Keratinocyte (primary cell): Measurements from ENCODE around the gene CDKAL1. TPM values are rescaled to one million over a fixed set of nuclear protein-coding genes. Genes with fewer than 3 reads are reported as not detected.

Experiments used
- DNase-seq: peaks from one replicate; pipeline ENCODE4 v3.0.0-alpha.2; 2011; ENCODE audit warnings: low read depth, missing footprints, low spot score
- FAIRE-seq: peaks from 2 replicates; lab custom pipeline; 2011; peaks lifted over from hg19 to GRCh38; lab: Jason Lieb, UNC
- H2AFZ ChIP-seq: 2 replicates; pipeline ENCODE4 v1.6.0; 2012; ENCODE audit warnings: low read length, control low read depth, inconsistent platforms; ENCODE audit not compliant: control insufficient read depth
- H3K27ac ChIP-seq: 2 replicates; pipeline ENCODE4 v1.5.1; 2011; ENCODE audit warnings: low read length; ENCODE audit not compliant: control insufficient read depth, insufficient read depth
- H3K27me3 ChIP-seq: 3 replicates; pipeline ENCODE4 v1.6.0; 2011; ENCODE audit warnings: low read length; ENCODE audit not compliant: control insufficient read depth, insufficient read depth; ENCODE audit errors: extremely low read depth
- H3K36me3 ChIP-seq, 2 experiments: 2 replicates in 1 of 2; 3 replicates in 1 of 2; pipeline ENCODE4 v1.5.1; 2011; ENCODE audit warnings: low read length in 2 of 2, mild to moderate bottlenecking in 1 of 2; ENCODE audit not compliant: control insufficient read depth in 2 of 2, insufficient read depth in 2 of 2; ENCODE audit errors: extremely low read depth in 1 of 2
- H3K4me1 ChIP-seq: 3 replicates; pipeline ENCODE4 v1.5.1; 2011; ENCODE audit warnings: low read length; ENCODE audit not compliant: control insufficient read depth, insufficient read depth; ENCODE audit errors: extremely low read depth
- H3K4me2 ChIP-seq: 3 replicates; pipeline ENCODE4 v1.6.0; 2011; ENCODE audit warnings: low read depth, low read length; ENCODE audit not compliant: control insufficient read depth, insufficient read depth; ENCODE audit errors: extremely low read depth
- H3K4me3 ChIP-seq, 3 experiments: fragments of 200-600 bp in 1 of 3; sonication (generic) in 1 of 3; 2 replicates in 2 of 3; 3 replicates in 1 of 3; pipeline ENCODE4 v1.5.1; 2011 to 2016; ENCODE audit warnings: low read length in 3 of 3, mild to moderate bottlenecking in 3 of 3, control low read depth in 2 of 3, inconsistent platforms in 1 of 3, low read depth in 1 of 3, mixed read lengths in 1 of 3, mixed run types in 1 of 3, moderate library complexity in 1 of 3; ENCODE audit not compliant: control insufficient read depth in 2 of 3, insufficient read depth in 2 of 3; ENCODE audit errors: extremely low read depth in 1 of 3
- H3K79me2 ChIP-seq: 2 replicates; pipeline ENCODE4 v1.6.0; 2012; ENCODE audit warnings: low read length; ENCODE audit not compliant: control insufficient read depth, insufficient read depth
- H3K9ac ChIP-seq: 3 replicates; pipeline ENCODE4 v1.6.0; 2011; ENCODE audit warnings: low read length; ENCODE audit not compliant: control insufficient read depth, insufficient read depth; ENCODE audit errors: extremely low read depth
- H3K9me1 ChIP-seq: 3 replicates; pipeline ENCODE4 v1.6.0; 2011; ENCODE audit warnings: low read length; ENCODE audit not compliant: control insufficient read depth, insufficient read depth; ENCODE audit errors: extremely low read depth
- H3K9me3 ChIP-seq: 2 replicates; pipeline ENCODE4 v1.5.1; 2012; ENCODE audit warnings: low read depth, low read length; ENCODE audit not compliant: control insufficient read depth
- H4K20me1 ChIP-seq: 3 replicates; pipeline ENCODE4 v1.6.0; 2011; ENCODE audit warnings: low read length; ENCODE audit not compliant: control insufficient read depth, insufficient read depth; ENCODE audit errors: extremely low read depth
- EZH2 ChIP-seq: IDR thresholded peaks from one replicate; pipeline ENCODE4 v1.6.1; 2012; ENCODE audit warnings: inconsistent platforms, mild to moderate bottlenecking, low read length, moderate library complexity
- dilution Hi-C: fragments of 300-500 bp; cut with MboI; formaldehyde crosslinking; loops from one replicate; pipeline ENCODE4 v1.7.0; 2020; ENCODE audit warnings: low sequenced_read_pairs; ENCODE audit not compliant: extremely low pct_ligation_motif_present
- polyA plus RNA-seq, 5 experiments: library from polyadenylated mRNA; depleted of rRNA in 3 of 5; stranded (reverse) in 3 of 5; stranded (forward) in 1 of 5; unstranded in 1 of 5; fragments of >200 nt; gene quantifications; 1 replicate in 1 of 5; 2 replicates in 3 of 5; 3 replicates in 1 of 5; pipeline versions ENCODE4 v1.2.1 to v1.2.3, GENCODE V29; 2011 to 2012; ENCODE audit warnings: missing spikeins in 2 of 5, low read depth in 1 of 5, low replicate concordance in 1 of 5
- TF ChIP-seq, protein P1 (sequence below), 3 experiments: IDR thresholded peaks in 1 of 3; conservative IDR thresholded peaks in 1 of 3; optimal IDR thresholded peaks in 1 of 3; 2 replicates in 2 of 3; 3 replicates in 1 of 3; pipeline versions ENCODE3 to v1.5.1; 2011; ENCODE audit warnings: low read length in 3 of 3, mild to moderate bottlenecking in 3 of 3, moderate library complexity in 2 of 3, control low read depth in 1 of 3, inconsistent platforms in 1 of 3; ENCODE audit not compliant: insufficient read depth in 2 of 3; ENCODE audit errors: extremely low read depth in 1 of 3

Gene CDKAL1
- polyA plus RNA-seq, 1 donor (not counting 4 experiments of a cell fraction or from before 2014, with no cell fraction given) = 5.6 TPM

DNA sequence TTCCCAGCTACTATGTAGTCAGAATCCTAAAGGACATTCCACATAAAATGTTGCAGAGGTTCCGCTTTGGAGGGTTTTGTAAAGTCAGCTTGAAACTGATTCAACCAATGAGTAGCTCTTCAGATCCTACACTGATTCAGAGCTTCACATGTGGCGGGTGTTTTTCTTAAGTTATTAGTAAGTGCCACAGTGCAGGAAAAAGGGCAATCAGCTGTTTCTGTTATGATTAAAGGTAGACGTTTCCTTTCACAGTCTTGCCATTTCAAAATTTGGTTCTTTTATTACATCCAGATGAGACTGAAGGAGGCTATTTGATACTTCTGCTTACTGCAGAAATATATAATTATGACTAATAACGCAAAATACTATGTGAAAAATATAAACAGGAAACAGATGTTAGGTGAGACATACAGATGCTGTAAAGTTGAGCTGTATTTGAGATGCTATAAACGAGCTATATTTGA is 443.9 kb downstream of the CDKAL1 start:
- Histone ChIP-seq H3K4me2 (no peak overlapping the region), H2AFZ (no peak overlapping the region), H3K27me3 (no peaks in the 10 kb centered on the region), H3K4me1 (no peaks in the 10 kb centered on the region), H3K9me3 (no peaks in the 10 kb centered on the region), H3K79me2 (no peaks in the 10 kb centered on the region), H3K27ac (no peak overlapping the region), H3K4me3 (no peak overlapping the region), H4K20me1 (no peaks in the 10 kb centered on the region), H3K36me3 (no peaks in the 10 kb centered on the region), H3K9ac (no peak overlapping the region), H3K9me1 (no peaks in the 10 kb centered on the region)
- FAIRE-seq = no peak
- no peak for TF ChIP-seq EZH2
- TF ChIP-seq, protein P1, sequence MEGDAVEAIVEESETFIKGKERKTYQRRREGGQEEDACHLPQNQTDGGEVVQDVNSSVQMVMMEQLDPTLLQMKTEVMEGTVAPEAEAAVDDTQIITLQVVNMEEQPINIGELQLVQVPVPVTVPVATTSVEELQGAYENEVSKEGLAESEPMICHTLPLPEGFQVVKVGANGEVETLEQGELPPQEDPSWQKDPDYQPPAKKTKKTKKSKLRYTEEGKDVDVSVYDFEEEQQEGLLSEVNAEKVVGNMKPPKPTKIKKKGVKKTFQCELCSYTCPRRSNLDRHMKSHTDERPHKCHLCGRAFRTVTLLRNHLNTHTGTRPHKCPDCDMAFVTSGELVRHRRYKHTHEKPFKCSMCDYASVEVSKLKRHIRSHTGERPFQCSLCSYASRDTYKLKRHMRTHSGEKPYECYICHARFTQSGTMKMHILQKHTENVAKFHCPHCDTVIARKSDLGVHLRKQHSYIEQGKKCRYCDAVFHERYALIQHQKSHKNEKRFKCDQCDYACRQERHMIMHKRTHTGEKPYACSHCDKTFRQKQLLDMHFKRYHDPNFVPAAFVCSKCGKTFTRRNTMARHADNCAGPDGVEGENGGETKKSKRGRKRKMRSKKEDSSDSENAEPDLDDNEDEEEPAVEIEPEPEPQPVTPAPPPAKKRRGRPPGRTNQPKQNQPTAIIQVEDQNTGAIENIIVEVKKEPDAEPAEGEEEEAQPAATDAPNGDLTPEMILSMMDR (optimal IDR thresholded peaks at IDR 0.05 in 1 of 3, IDR thresholded peaks at IDR 0.05 in 1 of 3, conservative IDR thresholded peaks at IDR 0.05 in 1 of 3; ENCODE audit: extremely low read depth in 1 of 3, insufficient read depth in 2 of 3, low read length in 3 of 3) = no peak
- DNase-seq = no peak
- dilution Hi-C loops = no loop called here

DNA sequence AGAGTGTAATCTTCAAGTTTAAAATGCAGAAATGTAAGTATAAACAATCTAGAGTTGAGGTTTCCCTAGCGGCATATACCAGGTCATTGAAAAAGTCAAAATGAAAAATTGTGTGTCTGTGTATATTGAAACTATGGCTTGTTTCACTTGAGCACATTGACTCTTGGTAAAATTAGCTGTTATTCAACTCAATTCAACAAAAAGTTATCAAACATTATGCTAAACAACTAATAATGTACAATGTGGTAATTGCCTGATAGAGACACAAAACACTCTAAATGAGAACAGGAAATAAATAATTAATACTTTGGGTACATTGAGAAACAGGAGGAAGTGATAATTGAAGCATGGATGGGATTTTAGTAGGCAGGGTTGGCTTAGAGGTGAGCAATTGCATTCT is 444.8 kb downstream of the CDKAL1 start:
- Histone ChIP-seq H3K9me1 (no peaks in the 10 kb centered on the region), H2AFZ (no peak overlapping the region), H4K20me1 (no peaks in the 10 kb centered on the region), H3K36me3 (no peaks in the 10 kb centered on the region), H3K4me3 (no peak overlapping the region), H3K9me3 (no peaks in the 10 kb centered on the region), H3K9ac (no peak overlapping the region), H3K27me3 (no peaks in the 10 kb centered on the region), H3K27ac (no peak overlapping the region), H3K4me2 (no peak overlapping the region), H3K4me1 (no peaks in the 10 kb centered on the region), H3K79me2 (no peaks in the 10 kb centered on the region)
- no peak for FAIRE-seq
- no peak for DNase-seq
- TF ChIP-seq, protein P1 (optimal IDR thresholded peaks at IDR 0.05 in 1 of 3, IDR thresholded peaks at IDR 0.05 in 1 of 3, conservative IDR thresholded peaks at IDR 0.05 in 1 of 3; ENCODE audit: extremely low read depth in 1 of 3, insufficient read depth in 2 of 3, low read length in 3 of 3) = no peak
- TF ChIP-seq EZH2 = no peak
- dilution Hi-C loops = no loop called here
